Measurements from ENCODE around the gene PLA2G2F.

The PLA2G2F gene

DNA sequence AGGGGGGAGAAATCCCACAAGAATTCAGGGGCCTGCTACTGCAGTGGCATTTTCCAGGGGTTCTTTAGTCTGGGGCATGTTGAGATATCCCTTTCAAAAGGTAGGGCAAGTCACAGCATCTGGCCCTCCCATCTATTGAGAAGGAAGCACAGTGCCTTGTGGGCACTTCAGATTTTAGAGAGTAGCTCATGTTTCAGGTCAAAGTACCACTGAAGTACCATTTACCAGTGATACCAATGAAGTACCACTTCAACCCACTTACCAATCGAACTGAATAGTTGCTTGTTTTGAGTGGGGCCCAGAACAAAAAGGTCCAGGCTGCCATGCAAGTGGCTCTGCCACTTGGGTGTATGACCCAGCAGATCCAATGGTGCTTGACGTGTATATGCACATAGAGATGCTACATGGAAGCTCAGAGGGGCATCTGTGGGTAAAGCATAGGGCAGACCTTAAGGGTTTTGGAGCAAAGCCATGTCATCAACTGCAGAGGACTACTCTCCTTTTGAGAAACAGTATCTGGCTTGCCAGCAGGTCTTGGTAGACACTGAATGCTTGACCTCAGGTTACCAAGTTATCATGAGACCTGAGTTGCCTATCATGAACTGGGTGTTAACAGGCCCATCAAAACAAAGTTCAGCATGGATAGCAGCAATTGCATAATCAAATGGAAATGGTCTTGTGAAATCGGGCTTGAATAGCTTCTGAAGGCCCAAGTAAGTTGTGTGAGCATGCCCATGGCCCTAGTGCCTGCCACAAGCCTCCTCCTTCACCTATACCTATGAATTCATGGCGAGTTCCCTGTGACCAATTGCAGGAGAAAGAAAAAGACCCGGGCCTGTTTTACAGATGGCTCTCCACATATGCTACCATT is 43.3 kb upstream of the PLA2G2F start:
- TF ChIP-seq, protein P1, sequence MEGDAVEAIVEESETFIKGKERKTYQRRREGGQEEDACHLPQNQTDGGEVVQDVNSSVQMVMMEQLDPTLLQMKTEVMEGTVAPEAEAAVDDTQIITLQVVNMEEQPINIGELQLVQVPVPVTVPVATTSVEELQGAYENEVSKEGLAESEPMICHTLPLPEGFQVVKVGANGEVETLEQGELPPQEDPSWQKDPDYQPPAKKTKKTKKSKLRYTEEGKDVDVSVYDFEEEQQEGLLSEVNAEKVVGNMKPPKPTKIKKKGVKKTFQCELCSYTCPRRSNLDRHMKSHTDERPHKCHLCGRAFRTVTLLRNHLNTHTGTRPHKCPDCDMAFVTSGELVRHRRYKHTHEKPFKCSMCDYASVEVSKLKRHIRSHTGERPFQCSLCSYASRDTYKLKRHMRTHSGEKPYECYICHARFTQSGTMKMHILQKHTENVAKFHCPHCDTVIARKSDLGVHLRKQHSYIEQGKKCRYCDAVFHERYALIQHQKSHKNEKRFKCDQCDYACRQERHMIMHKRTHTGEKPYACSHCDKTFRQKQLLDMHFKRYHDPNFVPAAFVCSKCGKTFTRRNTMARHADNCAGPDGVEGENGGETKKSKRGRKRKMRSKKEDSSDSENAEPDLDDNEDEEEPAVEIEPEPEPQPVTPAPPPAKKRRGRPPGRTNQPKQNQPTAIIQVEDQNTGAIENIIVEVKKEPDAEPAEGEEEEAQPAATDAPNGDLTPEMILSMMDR (IDR thresholded peaks at IDR 0.05; ENCODE audit: insufficient read depth, missing control alignments) = no peak
- FAIRE-seq (no peak), DNase-seq (ENCODE audit: insufficient read length, low spot score) (no peak)

GRCh38 chr1:20096840-20097447 is 42.2 kb upstream of the PLA2G2F start:
- FAIRE-seq (no peak), DNase-seq (ENCODE audit: insufficient read length, low spot score) (no peak)
- TF ChIP-seq, protein P1 (IDR thresholded peaks at IDR 0.05; ENCODE audit: insufficient read depth, missing control alignments) = no peak

DNA sequence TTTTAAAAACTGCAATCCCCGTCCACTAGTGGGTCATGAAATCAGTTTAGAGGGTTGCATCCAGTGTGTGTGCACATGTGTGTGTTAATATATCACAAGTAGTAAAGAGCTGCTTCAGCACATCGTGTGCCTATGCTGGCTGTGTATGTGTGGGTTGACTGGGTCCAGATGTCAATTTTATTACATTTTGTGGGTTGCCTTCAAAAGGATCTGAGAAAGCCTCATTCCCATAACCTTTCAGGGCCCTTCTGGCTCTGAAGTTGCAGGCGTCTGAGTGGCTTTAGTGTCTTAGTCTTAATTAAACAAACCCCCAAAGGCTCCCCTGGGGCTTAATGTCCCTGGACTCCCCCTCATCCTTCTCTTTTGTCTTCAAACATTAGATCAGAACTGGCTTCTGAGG is 39.6 kb upstream of the PLA2G2F start:
- DNase-seq (ENCODE audit: insufficient read length, low spot score) = no peak
- FAIRE-seq = no peak

DNA sequence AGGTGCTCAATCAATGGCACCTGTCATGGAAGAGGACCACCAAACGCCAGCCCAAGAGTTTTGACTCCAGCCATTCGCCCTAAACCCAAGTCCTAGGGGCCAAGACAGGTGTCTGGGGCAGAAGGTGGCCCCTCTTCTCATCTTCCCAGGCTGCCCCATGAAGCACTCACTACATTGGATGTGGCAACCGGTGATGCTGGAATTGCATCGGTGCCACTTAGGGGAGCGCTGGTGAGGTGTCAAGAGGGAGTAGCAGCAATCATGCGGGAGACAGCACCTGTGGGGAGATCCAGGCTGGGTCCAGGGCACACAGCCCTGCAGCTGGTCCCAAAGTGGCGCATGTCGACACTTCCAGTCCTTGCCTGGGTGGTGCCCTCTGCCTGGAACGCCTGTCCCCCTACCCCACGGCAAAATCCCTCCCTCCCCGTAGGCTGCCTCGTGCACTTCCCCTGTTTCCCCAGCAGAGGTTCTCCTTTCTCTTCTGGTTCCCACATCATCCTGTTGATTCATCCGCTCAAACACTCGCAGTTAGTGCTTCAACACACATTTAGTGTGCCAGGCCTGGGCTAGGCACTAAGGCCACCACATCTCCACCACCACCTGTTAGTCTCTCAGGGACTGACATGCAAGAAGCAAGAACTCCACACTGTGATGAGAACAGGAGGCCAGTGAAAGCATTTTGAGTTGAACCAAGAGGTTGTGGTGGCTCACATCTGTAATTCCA is 38.3 kb upstream of the PLA2G2F start:
- FAIRE-seq = no peak
- DNase-seq (ENCODE audit: insufficient read length, low spot score) = no peak
- TF ChIP-seq, protein P1 (IDR thresholded peaks at IDR 0.05; ENCODE audit: insufficient read depth, missing control alignments) = peak; percentile 21

More for the DNA sequence above, 39.6 kb upstream of the PLA2G2F start:
- TF ChIP-seq, protein P1 (IDR thresholded peaks at IDR 0.05; ENCODE audit: insufficient read depth, missing control alignments) = no peak

GRCh38 chr1:20102875-20103274 is 36.2 kb upstream of the PLA2G2F start:
- TF ChIP-seq, protein P1 (IDR thresholded peaks at IDR 0.05; ENCODE audit: insufficient read depth, missing control alignments) = no peak
- FAIRE-seq = no peak
- DNase-seq (ENCODE audit: insufficient read length, low spot score) = no peak

DNA sequence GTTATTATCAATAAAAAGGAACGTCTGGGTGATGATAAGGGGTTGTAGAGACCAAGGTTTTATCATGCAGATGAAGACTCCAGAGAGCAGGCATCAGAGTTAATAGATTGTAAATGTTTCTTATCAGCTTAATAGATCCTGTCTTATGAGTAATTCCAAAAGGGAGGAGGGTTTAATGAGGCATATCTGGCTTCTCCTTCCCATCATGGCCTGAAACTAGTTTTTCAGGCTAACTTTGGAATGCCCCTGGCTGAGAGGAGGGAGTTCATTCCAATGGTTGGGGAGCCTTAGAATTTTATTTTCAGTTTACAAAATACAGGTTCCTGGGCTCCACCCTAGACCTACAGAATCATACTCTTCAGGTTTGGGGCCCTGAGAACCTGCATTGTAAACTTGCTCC is 33.3 kb upstream of the PLA2G2F start:
- TF ChIP-seq, protein P1 (IDR thresholded peaks at IDR 0.05; ENCODE audit: insufficient read depth, missing control alignments) = no peak
- no peak for DNase-seq (ENCODE audit: insufficient read length, low spot score)
- FAIRE-seq = no peak

Data from D721Med (cell line).